Mammary epithelial cell (primary cell): ENCODE data around the gene ATXN1.

Experiments used
- EZH2 ChIP-seq: IDR thresholded peaks from 2 replicates; pipeline ENCODE4 v1.6.1; 2012; ENCODE audit warnings: low read length, inconsistent platforms, borderline replicate concordance
- TF ChIP-seq, protein P1 (sequence below), 2 donors: IDR thresholded peaks in 1 of 2; conservative IDR thresholded peaks in 1 of 2; 2 replicates each; pipeline ENCODE4 v1.5.1; 2011 to 2012; ENCODE audit warnings: inconsistent platforms in 2 of 2, low read length in 2 of 2, mild to moderate bottlenecking in 2 of 2, control low read depth in 1 of 2, low read depth in 1 of 2; ENCODE audit not compliant: insufficient read depth in 1 of 2; ENCODE audit errors: extremely low read depth in 1 of 2

DNA sequence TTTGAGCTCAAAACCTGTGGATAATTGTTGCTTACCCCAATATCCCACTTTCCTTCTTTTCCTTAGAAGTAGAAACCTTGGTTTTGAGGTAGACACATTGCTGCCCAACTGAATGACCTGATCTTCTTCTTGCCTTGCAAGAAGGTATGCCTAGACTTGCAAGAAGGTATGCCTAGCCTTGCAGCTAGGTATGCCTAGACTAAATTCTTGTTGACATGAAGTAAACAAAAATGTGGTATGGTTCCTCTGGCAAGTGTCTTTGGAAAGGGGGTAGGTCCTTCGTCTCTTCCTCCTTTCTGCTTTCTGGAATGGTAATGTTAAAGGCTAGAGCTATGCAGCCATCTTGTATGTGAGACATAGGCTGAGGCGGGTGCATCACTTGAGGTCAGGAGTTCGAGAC is 393.7 kb downstream of the ATXN1 start:
- TF ChIP-seq EZH2, result no peak
- TF ChIP-seq, protein P1, sequence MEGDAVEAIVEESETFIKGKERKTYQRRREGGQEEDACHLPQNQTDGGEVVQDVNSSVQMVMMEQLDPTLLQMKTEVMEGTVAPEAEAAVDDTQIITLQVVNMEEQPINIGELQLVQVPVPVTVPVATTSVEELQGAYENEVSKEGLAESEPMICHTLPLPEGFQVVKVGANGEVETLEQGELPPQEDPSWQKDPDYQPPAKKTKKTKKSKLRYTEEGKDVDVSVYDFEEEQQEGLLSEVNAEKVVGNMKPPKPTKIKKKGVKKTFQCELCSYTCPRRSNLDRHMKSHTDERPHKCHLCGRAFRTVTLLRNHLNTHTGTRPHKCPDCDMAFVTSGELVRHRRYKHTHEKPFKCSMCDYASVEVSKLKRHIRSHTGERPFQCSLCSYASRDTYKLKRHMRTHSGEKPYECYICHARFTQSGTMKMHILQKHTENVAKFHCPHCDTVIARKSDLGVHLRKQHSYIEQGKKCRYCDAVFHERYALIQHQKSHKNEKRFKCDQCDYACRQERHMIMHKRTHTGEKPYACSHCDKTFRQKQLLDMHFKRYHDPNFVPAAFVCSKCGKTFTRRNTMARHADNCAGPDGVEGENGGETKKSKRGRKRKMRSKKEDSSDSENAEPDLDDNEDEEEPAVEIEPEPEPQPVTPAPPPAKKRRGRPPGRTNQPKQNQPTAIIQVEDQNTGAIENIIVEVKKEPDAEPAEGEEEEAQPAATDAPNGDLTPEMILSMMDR (conservative IDR thresholded peaks at IDR 0.05 in 1 of 2, IDR thresholded peaks at IDR 0.05 in 1 of 2; ENCODE audit: extremely low read depth in 1 of 2, insufficient read depth in 1 of 2, low read depth in 1 of 2, low read length in 2 of 2), result no peak
